SU-DHL-6 (cell line): ENCODE data around the gene RCHY1.
"Not testable (repeated sequence)": the region's sequence is repeated elsewhere in the genome, so short reads cannot be mapped to it uniquely, and the experiment has no call there.

Source experiments
- EZH2phosphoT487 ChIP-seq: fragments of 200-600 bp; sonication (generic), shearing (Covaris generic); conservative IDR thresholded peaks from 2 replicates; pipeline ENCODE4 v1.6.1; 2018; ENCODE audit warnings: mild to moderate bottlenecking, antibody characterized with exemption, low read length, moderate library complexity, mixed read lengths
- TF ChIP-seq, protein P1 (sequence below): fragments of 200-600 bp; sonication (generic); IDR thresholded peaks from one replicate; pipeline ENCODE4 v1.5.1; 2017; ENCODE audit warnings: antibody characterized with exemption, mild to moderate bottlenecking, low read length, moderate library complexity; ENCODE audit not compliant: insufficient read depth, poor library complexity, severe bottlenecking

DNA sequence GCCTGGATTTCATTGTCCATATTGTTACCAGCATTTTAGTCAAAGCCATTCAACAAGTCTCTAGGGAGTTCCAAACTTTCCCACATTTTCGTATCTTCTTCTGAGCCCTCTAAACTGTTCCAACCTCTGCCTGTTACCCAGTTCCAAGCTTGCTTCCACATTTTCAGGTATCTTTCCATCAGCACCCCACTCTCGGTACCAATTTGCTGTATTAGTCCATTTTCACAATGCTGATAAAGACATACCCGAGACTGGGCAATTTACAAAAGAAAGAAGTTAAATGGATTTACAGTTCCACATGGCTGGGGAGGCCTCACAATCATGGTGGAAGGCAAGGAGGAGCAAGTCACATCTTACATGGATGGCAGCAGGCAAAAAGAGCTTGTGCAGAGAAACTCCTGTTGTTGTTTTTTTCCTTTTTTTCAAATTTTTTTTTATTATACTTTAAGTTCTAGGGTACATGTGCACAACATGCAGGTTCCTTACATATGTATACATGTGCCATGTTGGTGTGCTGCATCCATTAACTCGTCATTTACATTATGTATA, 19.2 kb upstream of the RCHY1 start:
- TF ChIP-seq, protein P1, sequence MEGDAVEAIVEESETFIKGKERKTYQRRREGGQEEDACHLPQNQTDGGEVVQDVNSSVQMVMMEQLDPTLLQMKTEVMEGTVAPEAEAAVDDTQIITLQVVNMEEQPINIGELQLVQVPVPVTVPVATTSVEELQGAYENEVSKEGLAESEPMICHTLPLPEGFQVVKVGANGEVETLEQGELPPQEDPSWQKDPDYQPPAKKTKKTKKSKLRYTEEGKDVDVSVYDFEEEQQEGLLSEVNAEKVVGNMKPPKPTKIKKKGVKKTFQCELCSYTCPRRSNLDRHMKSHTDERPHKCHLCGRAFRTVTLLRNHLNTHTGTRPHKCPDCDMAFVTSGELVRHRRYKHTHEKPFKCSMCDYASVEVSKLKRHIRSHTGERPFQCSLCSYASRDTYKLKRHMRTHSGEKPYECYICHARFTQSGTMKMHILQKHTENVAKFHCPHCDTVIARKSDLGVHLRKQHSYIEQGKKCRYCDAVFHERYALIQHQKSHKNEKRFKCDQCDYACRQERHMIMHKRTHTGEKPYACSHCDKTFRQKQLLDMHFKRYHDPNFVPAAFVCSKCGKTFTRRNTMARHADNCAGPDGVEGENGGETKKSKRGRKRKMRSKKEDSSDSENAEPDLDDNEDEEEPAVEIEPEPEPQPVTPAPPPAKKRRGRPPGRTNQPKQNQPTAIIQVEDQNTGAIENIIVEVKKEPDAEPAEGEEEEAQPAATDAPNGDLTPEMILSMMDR: not testable (repeated sequence)
- TF ChIP-seq EZH2phosphoT487: not testable (repeated sequence)
